ENCODE measurements around the gene ZNF462. TPM values are rescaled to one million over a fixed set of nuclear protein-coding genes. Genes with fewer than 3 reads are reported as not detected.

ZNF462 gene
- total RNA-seq, 1 experiment from 2014 or later, result 164 TPM

DNA sequence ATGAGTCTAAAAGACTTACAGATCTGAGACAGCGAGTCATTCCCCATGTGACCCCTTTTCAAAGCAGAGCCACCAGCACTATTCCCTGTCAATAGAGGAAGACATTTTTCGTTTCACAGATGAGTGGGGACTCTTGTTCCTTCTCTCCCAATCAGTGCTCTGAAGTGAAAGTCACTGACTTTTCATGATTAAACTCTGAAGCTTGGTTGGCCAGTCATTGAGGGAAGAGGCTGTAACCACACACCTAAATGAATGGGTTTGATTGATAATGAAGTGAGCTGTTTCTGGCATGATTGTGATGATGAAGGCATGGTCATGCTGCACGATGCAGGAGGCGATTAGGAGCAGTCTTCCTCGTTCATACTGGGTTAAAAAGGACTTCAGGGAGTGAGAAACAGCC lies 171.9 kb downstream of the ZNF462 start:
- TF ChIP-seq, protein P1, sequence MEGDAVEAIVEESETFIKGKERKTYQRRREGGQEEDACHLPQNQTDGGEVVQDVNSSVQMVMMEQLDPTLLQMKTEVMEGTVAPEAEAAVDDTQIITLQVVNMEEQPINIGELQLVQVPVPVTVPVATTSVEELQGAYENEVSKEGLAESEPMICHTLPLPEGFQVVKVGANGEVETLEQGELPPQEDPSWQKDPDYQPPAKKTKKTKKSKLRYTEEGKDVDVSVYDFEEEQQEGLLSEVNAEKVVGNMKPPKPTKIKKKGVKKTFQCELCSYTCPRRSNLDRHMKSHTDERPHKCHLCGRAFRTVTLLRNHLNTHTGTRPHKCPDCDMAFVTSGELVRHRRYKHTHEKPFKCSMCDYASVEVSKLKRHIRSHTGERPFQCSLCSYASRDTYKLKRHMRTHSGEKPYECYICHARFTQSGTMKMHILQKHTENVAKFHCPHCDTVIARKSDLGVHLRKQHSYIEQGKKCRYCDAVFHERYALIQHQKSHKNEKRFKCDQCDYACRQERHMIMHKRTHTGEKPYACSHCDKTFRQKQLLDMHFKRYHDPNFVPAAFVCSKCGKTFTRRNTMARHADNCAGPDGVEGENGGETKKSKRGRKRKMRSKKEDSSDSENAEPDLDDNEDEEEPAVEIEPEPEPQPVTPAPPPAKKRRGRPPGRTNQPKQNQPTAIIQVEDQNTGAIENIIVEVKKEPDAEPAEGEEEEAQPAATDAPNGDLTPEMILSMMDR (conservative IDR thresholded peaks at IDR 0.05), result no peak
- Mint-ChIP-seq H3K4me1 (no peaks in the 10 kb centered on the region; a peak in 1 of 4 replicates), H3K27ac (no peak overlapping the region), H3K4me3 (no peak overlapping the region), H3K27me3 (ENCODE audit: low read depth) (peaks cover 2% of the 10 kb centered on the region; the same call in 1 of the 2 replicates), H3K36me3 (ENCODE audit: insufficient read depth in 1 of 3, low read depth in 3 of 3) (no peaks in the 10 kb centered on the region), H3K9me3 (no peaks in the 10 kb centered on the region; a peak in 1 of 5 replicates)
- Histone ChIP-seq H3K4me2 (ENCODE audit: insufficient read depth, insufficient read length, low read length) (no peak overlapping the region), H3K9ac (ENCODE audit: extremely low read depth, insufficient read length, low read length) (no peak overlapping the region), H3K27me3 (ENCODE audit: insufficient read depth, low read length) (no peaks in the 10 kb centered on the region), H3K23me2 (ENCODE audit: insufficient read length, low read depth, low read length, poor library complexity, severe bottlenecking) (no peaks in the 10 kb centered on the region), H2BK12ac (ENCODE audit: insufficient read length, low read depth, low read length) (no peak overlapping the region), H4K20me1 (ENCODE audit: control insufficient read depth, insufficient read depth, insufficient read length) (no peaks in the 10 kb centered on the region), H3T11ph (ENCODE audit: low read length) (no peak overlapping the region), H2AFZ (ENCODE audit: low read length) (no peak overlapping the region), H3K23ac (ENCODE audit: insufficient read length, low read depth, low read length) (no peak overlapping the region), H2BK120ac (ENCODE audit: low read depth, low read length, poor library complexity, severe bottlenecking) (no peak overlapping the region), H4K5ac (ENCODE audit: insufficient read length, low read depth, low read length) (no peak overlapping the region), H2BK5ac (ENCODE audit: insufficient read length, low read length) (no peak overlapping the region), H3K56ac (ENCODE audit: insufficient read length, low read depth, low read length) (no peak overlapping the region), H4K91ac (ENCODE audit: insufficient read length, low read depth, low read length) (no peak overlapping the region), H2BK20ac (ENCODE audit: low read depth, low read length, poor library complexity, severe bottlenecking) (no peak overlapping the region), H3K79me1 (ENCODE audit: insufficient read depth, low read depth, low read length, poor library complexity, severe bottlenecking) (no peaks in the 10 kb centered on the region), H3K27ac (ENCODE audit: insufficient read length, low read depth, low read length) (no peak overlapping the region), H3K79me2 (ENCODE audit: insufficient read depth, low read length) (no peaks in the 10 kb centered on the region), H3K14ac (ENCODE audit: insufficient read depth, low read length) (no peak overlapping the region), H3K4me1 (ENCODE audit: insufficient read depth, low read length) (no peaks in the 10 kb centered on the region), H3K4ac (ENCODE audit: low read depth, low read length) (no peak overlapping the region), H2AK5ac (ENCODE audit: insufficient read length, low read length) (no peak overlapping the region), H4K8ac (replicated peaks; ENCODE audit: insufficient read length, low read depth, low read length) (no peak overlapping the region), H3K9me3 (ENCODE audit: control insufficient read depth, low read depth, low read length) (no peaks in the 10 kb centered on the region), H2BK15ac (ENCODE audit: low read depth, low read length) (no peak overlapping the region), H3K18ac (ENCODE audit: insufficient read length, low read depth, low read length) (no peak overlapping the region)
- DNase-seq, result no peak
- WGBS (ENCODE audit: extremely low coverage, insufficient read length, low lambda C conversion rate), result no CpG with 5 or more reads among the region's 5 CpGs
